T47D (cell line): ENCODE data around the gene CYGB.
"Not testable (repeated sequence)": the region's sequence is repeated elsewhere in the genome, so short reads cannot be mapped to it uniquely, and the experiment has no call there.

Experiments used
- DNase-seq, 2 experiments: peaks; one replicate each; pipeline versions ENCODE4 v3.0.0 to v3.0.0-alpha.2; 2011 to 2012; ENCODE audit warnings: low read depth in 1 of 2, low spot score in 1 of 2
- JUND ChIP-seq: IDR thresholded peaks from 2 replicates; pipeline ENCODE4 v1.6.1; 2012; ENCODE audit warnings: low read depth
- in situ Hi-C: cut with HindIII; loops from 2 replicates; pipeline ENCODE4 v1.10.0; 2016; ENCODE audit warnings: low sequenced_read_pairs, low pct_unique_long_range_greater_than_20kb

The CYGB gene

DNA sequence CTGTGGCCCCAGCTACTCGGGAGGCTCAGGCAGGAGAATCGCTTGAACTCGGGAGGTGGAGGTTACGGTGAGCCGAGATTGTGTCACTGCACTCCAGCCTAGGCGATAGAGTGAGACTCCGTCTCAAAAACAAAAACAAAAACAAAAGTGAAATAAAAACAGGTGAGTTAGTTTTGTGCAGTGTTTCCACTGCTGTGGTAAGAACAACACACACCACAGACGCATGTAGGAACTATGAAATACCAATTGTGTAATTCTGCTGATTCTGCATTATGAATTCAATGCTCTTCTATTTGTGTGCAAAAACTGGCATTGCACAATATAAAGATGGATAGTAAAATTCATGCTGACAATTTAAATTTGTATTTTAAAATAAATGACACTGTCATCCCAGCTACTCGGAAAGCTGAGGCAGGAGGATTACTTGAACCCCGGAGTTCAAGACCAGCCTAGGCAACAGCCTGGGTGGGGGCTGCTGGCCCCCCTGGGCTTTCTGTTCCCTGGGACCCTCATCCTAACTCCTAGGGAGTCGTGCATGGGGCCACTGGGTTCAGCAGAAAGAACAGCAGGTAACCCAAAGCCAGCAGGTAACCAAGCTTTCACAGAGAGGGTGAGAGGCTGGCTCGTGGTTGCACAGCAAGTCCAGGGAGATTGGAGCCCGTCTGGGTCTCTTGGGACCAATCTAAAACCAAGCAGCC, 25.7 kb downstream of the CYGB start:
- no peak for DNase-seq
- in situ Hi-C loops: no loop called here
- no peak for TF ChIP-seq JUND

DNA sequence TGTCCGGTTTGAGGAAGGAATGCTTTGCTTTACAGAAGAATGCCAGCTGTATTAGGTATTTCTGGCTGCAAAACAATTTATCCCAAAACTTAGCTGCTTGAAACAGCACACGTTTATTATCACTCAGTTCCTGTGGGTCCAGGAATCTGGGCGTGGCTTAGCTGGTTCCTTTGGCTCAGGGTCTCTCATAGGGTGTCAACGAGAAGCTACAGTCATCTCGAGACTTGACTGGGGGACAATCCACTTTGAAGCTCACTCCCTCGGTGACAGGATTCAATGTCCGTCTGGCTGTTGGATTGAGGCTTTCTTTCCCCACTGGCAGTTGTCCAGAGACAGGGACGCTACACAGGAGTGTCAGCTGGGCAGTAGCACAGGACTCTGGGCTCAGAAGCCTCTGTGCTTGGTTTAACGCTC, 26.7 kb downstream of the CYGB start:
- DNase-seq: no peak
- in situ Hi-C loops: no loop called here
- TF ChIP-seq JUND: no peak

GRCh38 chr17:76508472-76509063, 28.9 kb downstream of the CYGB start:
- DNase-seq, in situ Hi-C loops: not testable (repeated sequence)

- peak; percentile 78 to 79 for DNase-seq
- no peak for TF ChIP-seq JUND
- in situ Hi-C loops: no loop called here
Observed at GRCh38 chr17:76506408-76507345, 30.8 kb downstream of the CYGB start.

DNA sequence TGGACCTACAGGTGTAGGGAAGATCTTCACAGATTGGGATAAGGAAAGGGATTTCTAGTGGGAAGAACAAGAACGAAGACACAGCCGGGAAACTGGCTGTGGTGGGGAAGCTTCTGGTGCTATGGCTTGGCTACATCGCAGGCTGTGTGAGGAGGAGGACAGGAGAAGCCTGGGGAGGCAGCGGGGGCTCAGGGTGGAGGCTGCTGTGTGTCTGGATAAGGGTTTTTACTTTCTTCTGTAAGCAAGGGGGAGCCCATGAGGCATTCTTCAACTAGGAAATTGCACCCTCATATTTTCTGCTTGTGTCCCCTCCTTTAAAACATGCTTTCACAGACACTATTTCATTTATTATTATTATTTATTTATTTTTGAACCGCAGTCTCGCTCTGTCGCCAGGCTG, 33.4 kb downstream of the CYGB start:
- no peak for DNase-seq
- no peak for TF ChIP-seq JUND
- in situ Hi-C loops: no loop called here

GRCh38 chr17:76502341-76503211, 34.9 kb downstream of the CYGB start:
- DNase-seq: no peak
- no peak for TF ChIP-seq JUND
- in situ Hi-C loops: no loop called here

DNA sequence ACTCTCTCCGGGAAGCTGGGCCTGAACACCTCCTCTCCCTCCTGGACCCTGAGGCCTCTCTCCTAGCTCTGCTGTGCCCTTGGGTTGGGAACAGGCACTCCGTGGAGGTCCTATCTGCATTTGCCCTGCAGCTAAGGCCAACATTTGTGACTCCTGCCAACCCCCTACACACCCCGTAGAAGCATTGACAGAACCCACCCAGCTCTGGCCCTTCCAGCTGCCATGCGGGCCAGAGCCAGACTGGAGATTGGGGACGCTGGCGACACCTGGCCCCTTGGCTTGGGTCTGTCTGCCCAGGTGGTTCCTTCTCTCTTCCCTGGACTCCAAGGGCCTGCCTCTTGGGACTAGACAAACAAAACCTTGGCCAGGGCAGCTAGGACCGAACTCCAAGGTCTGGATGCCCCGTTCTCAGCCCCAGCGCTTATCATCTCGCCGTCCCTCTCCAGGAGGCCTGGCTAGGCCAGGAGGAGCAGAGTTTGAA, 35.6 kb downstream of the CYGB start:
- in situ Hi-C loops: no loop called here
- no peak for TF ChIP-seq JUND
- no peak for DNase-seq

DNA sequence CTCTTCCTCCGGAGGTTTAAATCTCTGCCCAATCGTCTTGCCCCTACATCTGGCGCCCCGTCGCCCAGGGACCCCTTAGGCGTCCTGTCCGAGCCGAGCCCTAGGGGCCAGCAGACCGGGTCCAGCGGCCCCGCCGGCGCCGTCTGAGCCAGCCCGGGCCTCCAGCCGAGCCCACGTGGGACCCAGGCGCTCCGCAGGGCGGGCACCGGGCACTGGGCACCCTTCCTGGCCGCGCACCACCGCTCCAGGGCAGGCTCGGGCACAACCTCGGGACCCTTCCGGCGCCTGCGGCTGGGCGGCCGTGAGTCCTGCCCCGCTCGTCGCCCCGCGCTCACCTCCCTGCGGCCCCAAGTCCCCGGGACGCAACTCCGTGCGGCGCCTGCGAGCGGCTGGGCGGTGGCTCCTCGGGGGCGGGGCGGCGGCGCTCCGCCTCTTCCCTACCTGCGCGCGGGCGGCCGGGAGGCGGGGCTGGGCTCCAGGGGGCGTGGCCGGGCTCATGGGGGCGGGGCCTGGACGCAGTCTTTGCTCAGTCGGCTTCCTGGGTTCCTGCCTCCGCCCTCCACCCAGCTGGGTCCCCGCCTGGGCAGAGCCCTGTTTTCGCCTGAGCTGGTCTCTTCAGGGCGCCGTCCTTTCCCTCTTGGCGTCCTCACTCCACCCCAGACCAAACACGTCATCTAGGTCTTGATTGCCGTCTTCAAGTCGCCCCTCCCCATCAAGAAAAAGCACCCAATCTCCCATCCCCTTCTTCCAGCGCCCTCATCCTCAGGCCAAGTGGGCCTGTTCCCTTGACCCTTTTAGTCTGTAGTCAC, 36.3 kb downstream of the CYGB start, which contains the start of gene RHBDF2:
RHBDF2 (minus strand) TSS at position 406 of the 809 bp plus-strand sequence. CDS start 19,899 bp downstream, outside the sequence.
- DNase-seq: peak; percentile 94 to 99
- TF ChIP-seq JUND: no peak
- in situ Hi-C loops: no loop called here

GRCh38 chr17:76500747-76501017, 36.8 kb downstream of the CYGB start:
- in situ Hi-C loops: no loop called here
- DNase-seq: peak in 1 of 2 experiments; percentile 54
- no peak for TF ChIP-seq JUND

GRCh38 chr17:76500074-76500746, 37.3 kb downstream of the CYGB start:
- in situ Hi-C loops: no loop called here
- DNase-seq: no peak
- TF ChIP-seq JUND: no peak

DNA sequence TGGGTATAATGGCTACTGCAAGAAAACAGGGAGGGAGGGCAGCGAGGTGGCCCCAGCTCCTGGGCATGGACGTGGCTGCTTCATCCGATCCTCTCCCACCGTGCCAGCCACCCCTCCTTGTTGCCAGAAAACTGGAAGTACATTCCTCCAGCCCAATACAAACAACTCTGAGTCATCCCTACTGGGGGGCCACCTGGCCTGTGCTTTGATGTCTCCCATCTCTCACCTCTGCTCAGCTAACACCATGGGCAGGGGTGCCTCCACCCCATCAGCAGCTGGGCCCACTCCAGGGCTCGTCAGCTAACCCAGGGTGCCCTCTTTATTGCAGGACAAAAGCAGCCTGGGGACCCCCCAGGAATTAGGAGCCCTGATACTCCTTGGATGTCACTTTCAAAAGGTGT, 38.2 kb downstream of the CYGB start:
- no peak for DNase-seq
- TF ChIP-seq JUND: no peak
- in situ Hi-C loops: no loop called here
